CD4-positive, alpha-beta memory T cell (primary cell): ENCODE data around the gene C10orf95. TPM values are rescaled to one million over a fixed set of nuclear protein-coding genes. Genes with fewer than 3 reads are reported as not detected.
"Not testable (repeated sequence)": the region's sequence is repeated elsewhere in the genome, so short reads cannot be mapped to it uniquely, and the experiment has no call there.

Experiments
- CTCF ChIA-PET: fragments of 350-600 bp; sonication (Branson Sonifier 250); formaldehyde crosslinking; loops from one replicate; lab custom pipeline; 2021; ENCODE audit warnings: inconsistent platforms; ENCODE audit not compliant: partially characterized antibody; lab: Charles Lee
- POLR2A ChIA-PET: fragments of 350-600 bp; sonication (Branson Sonifier 250); formaldehyde crosslinking; loops from one replicate; lab custom pipeline; 2021; ENCODE audit not compliant: partially characterized antibody; lab: Charles Lee
- DNase-seq, 5 donors: peaks; one replicate each; pipeline versions ENCODE4 v3.0.0 to v3.0.0-alpha.2; 2020 to 2022; ENCODE audit warnings: mixed read lengths in 1 of 5
- H3K27ac ChIP-seq: one replicate; pipeline ENCODE4 v1.7.0; 2013; ENCODE audit warnings: low read depth, low read length
- H3K27me3 ChIP-seq: 2 replicates; pipeline ENCODE4 v1.7.0; 2013; ENCODE audit warnings: mild to moderate bottlenecking, low read length, moderate library complexity; ENCODE audit not compliant: insufficient read depth
- H3K36me3 ChIP-seq: 2 replicates; pipeline ENCODE4 v1.7.0; 2013; ENCODE audit warnings: mild to moderate bottlenecking, low read length, moderate library complexity; ENCODE audit not compliant: insufficient read depth
- H3K4me1 ChIP-seq: 2 replicates; pipeline ENCODE4 v1.7.0; 2013; ENCODE audit warnings: mild to moderate bottlenecking, low read length, moderate library complexity; ENCODE audit not compliant: insufficient read depth
- H3K4me3 ChIP-seq, 2 donors: one replicate each; pipeline ENCODE4 v1.7.0; 2013; ENCODE audit warnings: low read length in 2 of 2, mild to moderate bottlenecking in 1 of 2
- H3K9me3 ChIP-seq, 2 donors: one replicate each; pipeline ENCODE4 v1.7.0; 2013; ENCODE audit warnings: low read length in 2 of 2, control low read depth in 1 of 2; ENCODE audit not compliant: control insufficient read depth in 1 of 2
- H3K27ac Mint-ChIP-seq, 7 donors: one replicate each; pipeline ENCODE4 v1.8.0; 2020 to 2021; ENCODE audit warnings: mixed read lengths in 7 of 7, mild to moderate bottlenecking in 6 of 7, inconsistent platforms in 3 of 7, moderate library complexity in 3 of 7
- H3K27me3 Mint-ChIP-seq, 2 donors: one replicate each; pipeline ENCODE4 v1.8.0; 2020 to 2021; ENCODE audit warnings: mixed read lengths in 2 of 2
- H3K36me3 Mint-ChIP-seq, 2 donors: one replicate each; pipeline ENCODE4 v1.8.0; 2020 to 2021; ENCODE audit warnings: mixed read lengths in 2 of 2, inconsistent platforms in 1 of 2, mild to moderate bottlenecking in 1 of 2
- H3K4me1 Mint-ChIP-seq, 4 donors: one replicate each; pipeline ENCODE4 v1.8.0; 2020 to 2021; ENCODE audit warnings: mixed read lengths in 4 of 4, mild to moderate bottlenecking in 1 of 4
- H3K4me3 Mint-ChIP-seq, 8 donors: one replicate each; pipeline ENCODE4 v1.8.0; 2020 to 2021; ENCODE audit warnings: mixed read lengths in 8 of 8, mild to moderate bottlenecking in 7 of 8, moderate library complexity in 6 of 8, inconsistent platforms in 3 of 8
- H3K9me3 Mint-ChIP-seq, 8 donors: one replicate each; pipeline ENCODE4 v1.8.0; 2020 to 2021; ENCODE audit warnings: mixed read lengths in 8 of 8, mild to moderate bottlenecking in 5 of 8, inconsistent platforms in 3 of 8, moderate library complexity in 1 of 8
- intact Hi-C: fragments of 100-400 bp; cut with micrococcal nuclease; formaldehyde crosslinking; loops from one replicate; pipeline ENCODE4 v1.15.1; 2023
- polyA plus RNA-seq, 2 donors: library from polyadenylated mRNA; unstranded; fragments of 300-500 nt; fragmentation: Illumina TruSeq; gene quantifications; one replicate each; pipeline ENCODE4 v1.2.3, GENCODE V29; 2021
- total RNA-seq, 2 experiments: library from RNA; stranded (reverse); gene quantifications; one replicate each; pipeline ENCODE4 v1.2.3, GENCODE V29; 2021

Gene C10orf95, protein sequence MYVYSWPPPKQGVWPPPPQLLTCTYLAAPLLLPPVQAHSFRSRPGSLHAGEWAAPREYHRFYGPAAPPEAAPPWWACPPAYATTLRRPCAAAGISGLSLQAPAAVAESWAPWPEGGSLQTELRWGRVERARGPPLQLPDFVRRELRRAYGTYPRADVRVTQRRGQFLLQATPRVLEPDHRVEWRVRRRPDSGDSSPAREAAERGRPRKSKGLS
- 1 to 10 TPM in 1 of 2 experiments, under 1 TPM in 1; 0.89 to 1.6 TPM for total RNA-seq
- polyA plus RNA-seq: under 1 TPM; 0.41 to 0.42 TPM

DNA sequence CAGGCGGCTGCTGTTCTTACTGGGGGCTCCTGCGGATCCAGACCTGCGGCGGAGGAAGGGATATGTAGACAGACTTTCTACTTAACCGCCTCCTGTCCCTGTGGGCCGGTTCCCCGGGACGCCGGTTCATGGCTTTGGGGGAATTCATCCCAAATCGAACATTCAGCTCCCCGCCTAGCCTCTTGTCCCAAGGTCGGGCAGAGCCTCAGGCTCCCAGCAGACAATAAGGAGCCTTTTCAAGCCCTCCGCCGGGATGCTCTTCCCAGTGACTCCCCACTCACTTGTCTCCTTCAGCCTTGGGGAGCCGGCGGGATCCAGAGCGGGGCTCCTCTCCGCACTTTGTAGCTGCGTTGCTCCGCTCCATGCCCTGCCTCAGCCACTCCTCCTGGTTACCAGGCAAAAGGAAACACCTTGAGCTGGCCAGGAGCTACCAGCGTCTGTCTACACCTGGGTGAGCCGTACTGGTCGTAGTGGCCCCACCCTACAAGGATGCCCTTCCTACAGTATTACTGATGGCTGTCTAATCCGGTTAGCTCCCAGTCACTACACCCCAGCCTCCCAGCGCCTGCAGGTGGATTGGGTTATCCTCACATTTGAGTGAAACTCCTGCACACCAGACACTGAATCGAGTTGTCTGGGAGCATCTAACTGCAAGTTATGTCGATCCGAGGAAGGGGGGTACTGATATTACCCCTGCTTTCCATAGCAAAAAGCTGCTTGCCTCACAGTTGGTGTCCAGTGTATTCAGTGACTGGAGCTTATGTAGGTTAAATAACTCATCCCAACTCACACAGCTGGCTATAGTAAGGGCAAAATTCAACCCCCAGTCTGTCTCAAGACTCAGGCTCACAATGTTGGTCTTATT is at the start of gene C10orf95:
C10orf95 (minus strand) TSS at position 439 of the 865 bp plus-strand sequence. CDS start 450 bp downstream, outside the sequence.
- Histone ChIP-seq H3K4me3 (peak within 1 kb of the TSS; percentile 65 to 96), H3K4me1 (peaks cover 23% of the 10 kb centered on the region), H3K27me3 (no peaks in the 10 kb centered on the region), H3K27ac (peak within 1 kb of the TSS; percentile 79), H3K9me3 (no peaks in the 10 kb centered on the region), H3K36me3 (peaks cover 5% of the 10 kb centered on the region)
- intact Hi-C loops: no loop called here
- CTCF ChIA-PET: interaction anchor here (0.6 to 5.2 kb wide), 14 partner anchors 10 to 220 kb away, joined by 3 to 30 read pairs (median 6); partner anchors contain the start of genes ACTR1A, CUEDC2, FBXL15 and SUFU
- H3K27me3 Mint-ChIP-seq: no peaks in the 10 kb centered on the region
- H3K36me3 Mint-ChIP-seq: peaks cover 8 to 20% of the 10 kb centered on the region in 2 donors
- no peaks in the 10 kb centered on the region for H3K9me3 Mint-ChIP-seq
- no peak for DNase-seq
- H3K4me1 Mint-ChIP-seq: peaks cover 10 to 31% (median 23%) of the 10 kb centered on the region in 4 donors
- peak within 1 kb of the TSS; percentile 77 to 84 (median 81) for H3K27ac Mint-ChIP-seq
- H3K4me3 Mint-ChIP-seq: peak within 1 kb of the TSS; percentile 82 to 96 (median 88)
- POLR2A ChIA-PET: interaction anchor here (0.6 to 7.5 kb wide), 23 partner anchors 10 to 632 kb away, joined by 3 to 186 read pairs (median 8); partner anchors contain the start of genes ACTR1A, CUEDC2, FBXL15 and NFKB2

DNA sequence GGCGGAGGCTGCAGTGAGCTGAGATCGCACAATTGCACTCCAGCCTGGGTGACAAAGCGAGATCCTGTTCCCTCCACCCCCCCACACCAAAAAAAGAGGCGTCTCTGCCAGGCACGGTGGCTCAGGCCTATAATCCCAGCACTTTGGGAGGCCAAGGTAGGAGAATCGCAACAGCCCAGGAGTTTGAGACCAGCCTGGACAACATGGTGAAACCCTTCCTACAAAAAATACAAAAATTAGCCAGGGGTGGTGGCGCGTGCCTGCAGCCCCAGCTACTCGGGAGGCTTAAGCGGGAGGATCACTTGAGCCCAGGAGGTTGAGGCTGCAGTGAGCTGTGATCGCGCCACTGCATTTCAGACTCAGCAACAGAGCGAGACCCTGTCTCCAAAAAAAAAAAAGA is 49.3 kb upstream of the C10orf95 start:
- peaks cover 19 to 38% (median 32%) of the 10 kb centered on the region in 4 donors for H3K4me1 Mint-ChIP-seq
- ChIA-PET CTCF (interaction anchor here (0.8 to 5.7 kb wide), 6 partner anchors 22 to 116 kb away, joined by 3 to 64 read pairs (median 8); partner anchors contain the start of gene C10orf95), POLR2A (interaction anchor here (1.1 to 5.7 kb wide), 6 partner anchors 50 to 271 kb away, joined by 3 to 54 read pairs (median 24); partner anchors contain the start of genes C10orf95, CUEDC2, FBXL15 and TRIM8)
- peaks cover 49% of the 10 kb centered on the region for H3K4me1 ChIP-seq
- H3K4me3 ChIP-seq, H3K27ac Mint-ChIP-seq, H3K36me3 ChIP-seq, H3K27me3 Mint-ChIP-seq, H3K9me3 Mint-ChIP-seq, H3K27me3 ChIP-seq, H3K27ac ChIP-seq, DNase-seq, H3K9me3 ChIP-seq: not testable (repeated sequence)
- peak overlapping the region in 1 of 8 donors; percentile 39 for H3K4me3 Mint-ChIP-seq
- intact Hi-C loops: loop anchor here (5.0 kb wide), 2 partner anchors 867 to 1417 kb away; partner anchors contain the start of genes STN1 and TAF5
- H3K36me3 Mint-ChIP-seq: peaks cover 0 to 11% of the 10 kb centered on the region in 2 donors

DNA sequence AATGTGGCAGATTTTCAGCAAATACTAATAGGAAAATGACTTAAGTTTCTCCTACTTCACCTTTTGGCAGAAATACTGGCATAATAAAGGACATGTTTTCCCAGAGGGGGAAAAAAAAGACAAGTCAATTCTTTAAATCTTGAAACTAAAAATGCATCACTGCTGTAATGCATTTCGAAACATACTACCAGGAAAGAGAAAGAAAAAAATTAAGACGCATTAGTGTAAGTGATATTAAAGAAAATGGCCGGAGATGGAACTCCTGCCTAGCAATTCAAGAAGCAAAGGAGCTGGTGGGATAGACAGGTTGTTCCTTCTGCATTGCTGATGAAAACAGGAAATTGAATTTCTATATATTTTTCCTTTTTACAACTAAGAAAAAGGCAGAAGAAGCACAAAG is 48.0 kb upstream of the C10orf95 start:
- ChIA-PET CTCF (interaction anchor here (0.7 to 1.3 kb wide), 3 partner anchors 15 to 100 kb away, joined by 3 read pairs; no protein-coding TSS in a partner anchor), POLR2A (interaction anchor here (1.3 to 1.5 kb wide), 2 partner anchors 9 to 79 kb away, joined by 6 read pairs; partner anchors contain the start of gene FBXL15)
- Mint-ChIP-seq H3K4me1 (peaks cover 13 to 29% (median 22%) of the 10 kb centered on the region in 4 donors), H3K27me3 (no peaks in the 10 kb centered on the region), H3K4me3 (peak overlapping the region in 1 of 8 donors; percentile 61), H3K27ac (peak overlapping the region in 1 of 7 donors; percentile 59), H3K36me3 (peaks cover 0 to 6% of the 10 kb centered on the region in 2 donors), H3K9me3 (no peaks in the 10 kb centered on the region)
- Histone ChIP-seq H3K27me3 (no peaks in the 10 kb centered on the region), H3K9me3 (no peaks in the 10 kb centered on the region), H3K36me3 (no peaks in the 10 kb centered on the region), H3K4me1 (peaks cover 39% of the 10 kb centered on the region), H3K27ac (no peak overlapping the region), H3K4me3 (no peak overlapping the region)
- no peak for DNase-seq
- intact Hi-C loops: no loop called here

DNA sequence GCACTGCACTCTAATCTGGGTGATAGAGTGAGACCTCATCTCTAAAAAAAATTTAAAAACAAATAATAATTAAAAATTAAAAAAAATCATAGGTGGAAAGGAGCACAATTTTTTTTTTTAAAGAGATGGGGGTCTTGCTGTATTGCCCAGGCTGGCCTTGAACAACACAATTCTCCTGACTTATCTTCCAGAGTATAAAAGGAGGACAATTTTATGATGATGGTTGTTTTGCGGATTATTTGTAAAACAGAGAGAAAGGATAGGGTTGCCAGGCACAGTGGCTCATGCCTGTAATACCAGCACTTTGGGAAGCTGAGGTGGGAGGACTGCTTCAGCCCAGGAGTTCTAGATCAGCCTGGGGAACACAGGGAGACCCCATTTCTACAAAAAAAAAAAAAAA is 46.2 kb upstream of the C10orf95 start:
- intact Hi-C loops: no loop called here
- no peak for DNase-seq
- CTCF ChIA-PET: interaction anchor here (1.0 to 2.1 kb wide), 4 partner anchors 10 to 268 kb away, joined by 4 to 7 read pairs (median 5); no protein-coding TSS in a partner anchor
- H3K27me3 Mint-ChIP-seq: no peaks in the 10 kb centered on the region
- POLR2A ChIA-PET: interaction anchor here (1.0 to 1.5 kb wide), 2 partner anchors 9 to 77 kb away, joined by 3 to 6 read pairs; partner anchors contain the start of gene FBXL15
- peak overlapping the region in 1 of 7 donors; percentile 18 for H3K27ac Mint-ChIP-seq
- no peak overlapping the region for H3K27ac ChIP-seq
- H3K36me3 ChIP-seq: peaks cover 5% of the 10 kb centered on the region
- H3K4me3 Mint-ChIP-seq: no peak overlapping the region
- H3K4me1 Mint-ChIP-seq: peaks cover 21 to 47% (median 29%) of the 10 kb centered on the region in 4 donors
- H3K4me3 ChIP-seq: no peak overlapping the region
- H3K27me3 ChIP-seq: no peaks in the 10 kb centered on the region
- H3K9me3 ChIP-seq: no peaks in the 10 kb centered on the region
- no peaks in the 10 kb centered on the region for H3K9me3 Mint-ChIP-seq
- H3K4me1 ChIP-seq: peaks cover 31% of the 10 kb centered on the region
- H3K36me3 Mint-ChIP-seq: peaks cover 0 to 13% of the 10 kb centered on the region in 2 donors

DNA sequence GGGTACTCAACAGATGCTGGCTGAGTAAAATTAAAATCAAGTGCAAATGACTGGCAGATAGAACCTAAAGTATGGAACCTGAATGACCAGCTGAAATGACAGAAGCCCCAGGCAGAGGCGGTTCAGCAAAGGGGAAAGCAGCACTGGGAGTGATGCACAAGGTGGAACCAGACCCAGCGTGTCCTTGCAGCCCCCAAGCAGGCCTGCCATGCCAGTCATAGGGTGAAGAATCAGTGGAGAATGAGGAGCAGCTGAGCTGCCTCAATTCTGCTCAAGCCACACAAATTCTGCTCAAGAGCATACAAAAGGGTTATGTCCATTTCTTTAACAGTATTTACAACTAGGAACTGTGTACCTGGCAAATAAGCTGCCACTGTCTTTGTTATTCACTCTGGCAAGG is 42.4 kb upstream of the C10orf95 start:
- POLR2A ChIA-PET: no interaction called here
- DNase-seq: no peak
- Mint-ChIP-seq H3K36me3 (peaks cover 3 to 36% of the 10 kb centered on the region in 2 donors), H3K4me1 (peaks cover 18 to 39% (median 24%) of the 10 kb centered on the region in 4 donors), H3K4me3 (no peak overlapping the region), H3K27me3 (no peaks in the 10 kb centered on the region), H3K27ac (no peak overlapping the region), H3K9me3 (no peaks in the 10 kb centered on the region)
- Histone ChIP-seq H3K27ac (no peak overlapping the region), H3K4me3 (no peak overlapping the region), H3K9me3 (no peaks in the 10 kb centered on the region), H3K27me3 (no peaks in the 10 kb centered on the region), H3K4me1 (peaks cover 12% of the 10 kb centered on the region), H3K36me3 (peaks cover 16% of the 10 kb centered on the region)
- intact Hi-C loops: no loop called here
- CTCF ChIA-PET: no interaction called here

DNA sequence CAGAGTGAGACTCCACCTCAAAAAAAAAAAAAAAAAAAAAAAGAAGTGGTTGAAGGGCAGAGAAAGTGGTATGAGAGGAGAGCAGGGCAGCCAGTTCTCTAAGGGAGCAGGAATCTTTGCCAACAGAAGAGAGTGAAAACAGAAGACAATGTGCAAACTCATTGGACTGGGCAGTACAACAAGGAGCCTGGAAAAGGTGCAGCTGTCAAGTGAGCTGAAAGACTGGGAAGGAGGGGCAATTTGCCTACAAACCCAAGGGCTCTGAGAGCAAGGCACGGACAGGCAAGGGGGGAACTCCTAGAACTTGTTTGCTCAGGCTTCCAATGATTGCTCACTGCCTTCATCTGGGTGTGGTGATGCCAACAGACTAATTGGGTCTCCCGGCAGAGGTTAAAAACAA is 41.6 kb upstream of the C10orf95 start:
- Mint-ChIP-seq H3K4me1 (peaks cover 15 to 33% (median 21%) of the 10 kb centered on the region in 4 donors), H3K4me3 (no peak overlapping the region), H3K9me3 (no peaks in the 10 kb centered on the region), H3K36me3 (peaks cover 4 to 38% of the 10 kb centered on the region in 2 donors), H3K27ac (peak overlapping the region in 3 of 7 donors; percentile 44 to 60 (median 57)), H3K27me3 (no peaks in the 10 kb centered on the region)
- Histone ChIP-seq H3K27me3 (no peaks in the 10 kb centered on the region), H3K27ac (no peak overlapping the region), H3K9me3 (no peaks in the 10 kb centered on the region), H3K4me3 (no peak overlapping the region), H3K4me1 (peaks cover 4% of the 10 kb centered on the region), H3K36me3 (peaks cover 24% of the 10 kb centered on the region)
- no peak for DNase-seq
- ChIA-PET POLR2A (no interaction called here), CTCF (no interaction called here)
- intact Hi-C loops: no loop called here
